Lung (tissue), 12 donors: Measurements from ENCODE around the gene JMJD1C. TPM values are rescaled to one million over a fixed set of nuclear protein-coding genes. Genes with fewer than 3 reads are reported as not detected.

Source experiments
- ATAC-seq: fragments of 200-7000 bp; cut with Tn5 transposase; one replicate; pipeline ENCODE4 v1.9.1; 2020; ENCODE audit warnings: moderate number of reproducible peaks; ENCODE audit not compliant: insufficient read depth, low FRiP score
- DNase-seq, 3 donors: peaks; one replicate each; pipeline ENCODE4 v3.0.0-alpha.2; 2013 to 2017
- H3K27ac ChIP-seq, 2 donors: one replicate each; pipeline ENCODE4 v1.5.1; 2013; ENCODE audit warnings: mild to moderate bottlenecking in 2 of 2, moderate library complexity in 2 of 2, control low read depth in 1 of 2, inconsistent platforms in 1 of 2, low read depth in 1 of 2, low read length in 1 of 2
- H3K27me3 ChIP-seq, 3 donors: one replicate each; pipeline ENCODE4 v1.5.1; 2013; ENCODE audit warnings: low read length in 2 of 3; ENCODE audit not compliant: control insufficient read depth in 3 of 3, insufficient read depth in 3 of 3
- H3K36me3 ChIP-seq, 4 donors: one replicate each; pipeline ENCODE4 v1.5.1; 2013; ENCODE audit warnings: low read length in 4 of 4, mild to moderate bottlenecking in 1 of 4, moderate library complexity in 1 of 4; ENCODE audit not compliant: control insufficient read depth in 4 of 4, insufficient read depth in 4 of 4
- H3K4me1 ChIP-seq, 5 donors: one replicate each; pipeline ENCODE4 v1.5.1; 2013; ENCODE audit warnings: low read length in 5 of 5, mild to moderate bottlenecking in 2 of 5, moderate library complexity in 1 of 5; ENCODE audit not compliant: control insufficient read depth in 5 of 5, insufficient read depth in 5 of 5
- H3K4me3 ChIP-seq: one replicate; pipeline ENCODE4 v1.5.1; 2013; ENCODE audit warnings: mild to moderate bottlenecking, control low read depth, moderate library complexity
- H3K9ac ChIP-seq, 2 donors: one replicate each; pipeline ENCODE4 v1.5.1; 2013; ENCODE audit warnings: low read length in 2 of 2, control low read depth in 1 of 2; ENCODE audit not compliant: insufficient read depth in 1 of 2
- H3K9me3 ChIP-seq, 4 donors: one replicate each; pipeline ENCODE4 v1.5.1; 2013; ENCODE audit warnings: low read length in 3 of 4, mild to moderate bottlenecking in 1 of 4, moderate library complexity in 1 of 4; ENCODE audit not compliant: control insufficient read depth in 4 of 4, insufficient read depth in 3 of 4
- CTCF ChIP-seq: IDR thresholded peaks from 2 replicates; pipeline ENCODE4 v1.5.1; 2012; ENCODE audit warnings: mild to moderate bottlenecking; ENCODE audit errors: control extremely low read depth, extremely low read depth
- WGBS, 2 donors: extraction: QIAGEN DNeasy Blood & Tissue Kit; methylation state at CpG; one replicate each; pipeline ENCODE4 v1.1.7; 2013; 5-methylcytosine and 5-hydroxymethylcytosine counted together
- polyA plus RNA-seq, 2 donors: library from polyadenylated mRNA; stranded (reverse); fragments of 200-250 nt; gene quantifications; one replicate each; pipeline ENCODE4 v1.2.1, GENCODE V29; 2013
- total RNA-seq, 2 donors: library from RNA; depleted of rRNA in 1 of 2; stranded (reverse); fragments of >200 nt in 1 of 2; gene quantifications; one replicate each; pipeline ENCODE4 v1.2.1, GENCODE V29; 2014 to 2021
- donor health status: control.
- donor health status: control.
- donor health status: Bipolar disorder and iron deficiency.
- donor health status: healthy.
- donor health status: DM: yes; HTN: yes; CAD: no.

Gene JMJD1C
- total and polyA plus RNA-seq, 4 donors, result 30.5 to 233 (median 71.2) TPM

- Histone ChIP-seq H3K27ac (no peak overlapping the region), H3K4me3 (no peak overlapping the region), H3K9me3 (no peaks in the 10 kb centered on the region), H3K9ac (no peak overlapping the region), H3K4me1 (peaks cover 0 to 35% (median 10%) of the 10 kb centered on the region in 5 donors), H3K36me3 (no peaks in the 10 kb centered on the region), H3K27me3 (no peaks in the 10 kb centered on the region)
- ATAC-seq, result no peak
- 85 to 87% methylated on average over 13 of the region's 13 CpGs for WGBS, 2 donors
- no peak for DNase-seq
- TF ChIP-seq CTCF, result no peak
Measured at GRCh38 chr10:63434866-63435854, 30.6 kb downstream of the JMJD1C start.

GRCh38 chr10:63431962-63432797 lies 33.6 kb downstream of the JMJD1C start:
- no peaks in the 10 kb centered on the region for H3K9me3 ChIP-seq
- 94 to 96% methylated on average over 5 of the region's 5 CpGs for WGBS, 2 donors
- H3K4me3 ChIP-seq, result no peak overlapping the region
- H3K9ac ChIP-seq, result no peak overlapping the region
- H3K27me3 ChIP-seq, result no peaks in the 10 kb centered on the region
- peaks cover 0 to 32% (median 12%) of the 10 kb centered on the region in 5 donors for H3K4me1 ChIP-seq
- no peaks in the 10 kb centered on the region for H3K36me3 ChIP-seq
- DNase-seq, result no peak
- no peak for TF ChIP-seq CTCF
- H3K27ac ChIP-seq, result no peak overlapping the region
- no peak for ATAC-seq

- WGBS, 2 donors, result 74 to 75% methylated on average over 1 of the region's 1 CpG
- H3K36me3 ChIP-seq, result no peaks in the 10 kb centered on the region
- H3K9ac ChIP-seq, result no peak overlapping the region
- ATAC-seq (no peak), DNase-seq (no peak)
- peak overlapping the region in 1 of 2 donors; percentile 39 for H3K27ac ChIP-seq
- H3K4me3 ChIP-seq, result no peak overlapping the region
- H3K27me3 ChIP-seq, result no peaks in the 10 kb centered on the region
- TF ChIP-seq CTCF, result no peak
- peaks cover 0 to 32% (median 12%) of the 10 kb centered on the region in 5 donors for H3K4me1 ChIP-seq
- no peaks in the 10 kb centered on the region for H3K9me3 ChIP-seq
Measured at GRCh38 chr10:63430999-63431356, 34.8 kb downstream of the JMJD1C start.
